ENCODE results near the gene SPATA31E1. TPM values are rescaled to one million over a fixed set of nuclear protein-coding genes. Genes with fewer than 3 reads are reported as not detected.

Gene SPATA31E1
- total and polyA plus RNA-seq, 2 donors (not counting 1 experiment from before 2014, with no cell fraction given), result not detected

GRCh38 chr9:87854580-87854955, 28.1 kb upstream of the SPATA31E1 start:
- Mint-ChIP-seq H3K27me3 (no peaks in the 10 kb centered on the region), H3K9me3 (ENCODE audit: insufficient read depth) (peaks cover 3% of the 10 kb centered on the region), H3K4me3 (no peak overlapping the region), H3K4me1 (no peaks in the 10 kb centered on the region), H3K27ac (no peak overlapping the region)
- H3K27ac ChIP-seq (ENCODE audit: low read length in 2 of 2), result no peak overlapping the region
- POLR2A ChIA-PET, result no interaction called here
- WGBS (ENCODE audit: insufficient coverage), result no CpG with 5 or more reads among the region's 5 CpGs
- no peaks in the 10 kb centered on the region for H3K79me2 ChIP-seq (ENCODE audit: control insufficient read depth, insufficient read depth, low read length)
- no peaks in the 10 kb centered on the region for H3K36me3 ChIP-seq (replicated peaks in 1 of 2; ENCODE audit: control extremely low read depth in 1 of 2, control insufficient read depth in 1 of 2, extremely low read depth in 1 of 2, insufficient read depth in 2 of 2, low read length in 1 of 2)
- intact Hi-C loops (cut with micrococcal nuclease), result no loop called here
- no peaks in the 10 kb centered on the region for H3K27me3 ChIP-seq (replicated peaks in 1 of 4; ENCODE audit: control extremely low read depth in 1 of 4, control insufficient read depth in 3 of 4, insufficient read depth in 4 of 4, low read length in 3 of 4)
- ATAC-seq (ENCODE audit: low read depth) (no peak), DNase-seq (no peak)
- no peak overlapping the region for H3K4me2 ChIP-seq (replicated peaks; ENCODE audit: low read depth, low read length, poor library complexity, severe bottlenecking)
- TF ChIP-seq EZH2 (IDR thresholded peaks at IDR 0.05; ENCODE audit: borderline replicate concordance, insufficient read depth, low read depth, low read length, poor library complexity, severe bottlenecking), result no peak
- TF ChIP-seq, protein P1, sequence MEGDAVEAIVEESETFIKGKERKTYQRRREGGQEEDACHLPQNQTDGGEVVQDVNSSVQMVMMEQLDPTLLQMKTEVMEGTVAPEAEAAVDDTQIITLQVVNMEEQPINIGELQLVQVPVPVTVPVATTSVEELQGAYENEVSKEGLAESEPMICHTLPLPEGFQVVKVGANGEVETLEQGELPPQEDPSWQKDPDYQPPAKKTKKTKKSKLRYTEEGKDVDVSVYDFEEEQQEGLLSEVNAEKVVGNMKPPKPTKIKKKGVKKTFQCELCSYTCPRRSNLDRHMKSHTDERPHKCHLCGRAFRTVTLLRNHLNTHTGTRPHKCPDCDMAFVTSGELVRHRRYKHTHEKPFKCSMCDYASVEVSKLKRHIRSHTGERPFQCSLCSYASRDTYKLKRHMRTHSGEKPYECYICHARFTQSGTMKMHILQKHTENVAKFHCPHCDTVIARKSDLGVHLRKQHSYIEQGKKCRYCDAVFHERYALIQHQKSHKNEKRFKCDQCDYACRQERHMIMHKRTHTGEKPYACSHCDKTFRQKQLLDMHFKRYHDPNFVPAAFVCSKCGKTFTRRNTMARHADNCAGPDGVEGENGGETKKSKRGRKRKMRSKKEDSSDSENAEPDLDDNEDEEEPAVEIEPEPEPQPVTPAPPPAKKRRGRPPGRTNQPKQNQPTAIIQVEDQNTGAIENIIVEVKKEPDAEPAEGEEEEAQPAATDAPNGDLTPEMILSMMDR (IDR thresholded peaks at IDR 0.05), result no peak
- CTCF ChIA-PET, result no interaction called here
- H3K4me1 ChIP-seq (ENCODE audit: control insufficient read depth in 2 of 2, insufficient read depth in 2 of 2, low read length in 2 of 2), result no peaks in the 10 kb centered on the region
- H3K4me3 ChIP-seq (ENCODE audit: control extremely low read depth in 1 of 5, extremely low read depth in 1 of 5, insufficient read depth in 1 of 5, low read depth in 2 of 5, low read length in 4 of 5), result no peak overlapping the region
- peaks cover 0 to 31% (median 0%) of the 10 kb centered on the region in 3 donors for H3K9me3 ChIP-seq (ENCODE audit: control extremely low read depth in 1 of 3, control insufficient read depth in 2 of 3, insufficient read depth in 1 of 3, low read length in 2 of 3)
- no peaks in the 10 kb centered on the region for H4K20me1 ChIP-seq (ENCODE audit: control insufficient read depth, insufficient read depth, low read length, poor library complexity, severe bottlenecking)
- no peak overlapping the region for H2AFZ ChIP-seq (ENCODE audit: insufficient read depth, low read depth, low read length, poor library complexity, severe bottlenecking)
- no peak overlapping the region for H3K9ac ChIP-seq (ENCODE audit: low read length)

DNA sequence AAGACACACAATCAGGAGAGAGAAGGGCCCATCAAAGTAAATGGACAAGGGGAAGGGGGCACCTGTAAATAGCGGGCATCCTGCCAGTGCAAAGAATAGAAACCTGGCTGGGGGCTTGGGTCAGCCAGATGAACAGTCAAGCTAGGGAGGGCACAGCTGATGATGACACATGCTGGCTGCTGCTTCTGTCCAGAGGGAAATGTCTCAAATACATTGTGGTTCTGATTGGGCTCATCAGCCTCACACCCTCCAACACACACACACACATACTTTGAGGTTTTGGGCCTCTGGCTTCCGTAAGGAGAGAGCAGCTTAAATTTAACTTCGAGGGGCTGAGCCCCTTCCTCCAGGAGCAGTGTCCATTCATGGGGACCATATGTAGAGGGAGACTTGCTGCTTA, 27.6 kb upstream of the SPATA31E1 start:
- Histone ChIP-seq H3K4me1 (ENCODE audit: control insufficient read depth in 2 of 2, insufficient read depth in 2 of 2, low read length in 2 of 2) (no peaks in the 10 kb centered on the region), H3K4me2 (replicated peaks; ENCODE audit: low read depth, low read length, poor library complexity, severe bottlenecking) (no peak overlapping the region), H3K27ac (ENCODE audit: low read length in 2 of 2) (no peak overlapping the region), H4K20me1 (ENCODE audit: control insufficient read depth, insufficient read depth, low read length, poor library complexity, severe bottlenecking) (no peaks in the 10 kb centered on the region), H3K9me3 (ENCODE audit: control extremely low read depth in 1 of 3, control insufficient read depth in 2 of 3, insufficient read depth in 1 of 3, low read length in 2 of 3) (peaks cover 0 to 36% (median 0%) of the 10 kb centered on the region in 3 donors), H3K4me3 (ENCODE audit: control extremely low read depth in 1 of 5, extremely low read depth in 1 of 5, insufficient read depth in 1 of 5, low read depth in 2 of 5, low read length in 4 of 5) (no peak overlapping the region), H3K9ac (ENCODE audit: low read length) (no peak overlapping the region), H3K27me3 (replicated peaks in 1 of 4; ENCODE audit: control extremely low read depth in 1 of 4, control insufficient read depth in 3 of 4, insufficient read depth in 4 of 4, low read length in 3 of 4) (no peaks in the 10 kb centered on the region), H3K79me2 (ENCODE audit: control insufficient read depth, insufficient read depth, low read length) (no peaks in the 10 kb centered on the region), H2AFZ (ENCODE audit: insufficient read depth, low read depth, low read length, poor library complexity, severe bottlenecking) (no peak overlapping the region), H3K36me3 (replicated peaks in 1 of 2; ENCODE audit: control extremely low read depth in 1 of 2, control insufficient read depth in 1 of 2, extremely low read depth in 1 of 2, insufficient read depth in 2 of 2, low read length in 1 of 2) (no peaks in the 10 kb centered on the region)
- H3K4me3 Mint-ChIP-seq, result no peak overlapping the region
- DNase-seq (no peak), ATAC-seq (ENCODE audit: low read depth) (no peak)
- TF ChIP-seq, protein P1 (IDR thresholded peaks at IDR 0.05), result no peak
- TF ChIP-seq EZH2 (IDR thresholded peaks at IDR 0.05; ENCODE audit: borderline replicate concordance, insufficient read depth, low read depth, low read length, poor library complexity, severe bottlenecking), result no peak
- intact Hi-C loops (cut with micrococcal nuclease), result no loop called here
- H3K4me1 Mint-ChIP-seq, result no peaks in the 10 kb centered on the region
- WGBS (ENCODE audit: insufficient coverage), result 85% methylated on average over 3 of the region's 3 CpGs
- ChIA-PET CTCF (interaction anchor here (0.6 kb wide), 1 partner anchor 257 kb away, joined by 3 read pairs; no protein-coding TSS in a partner anchor), POLR2A (no interaction called here)
- no peak overlapping the region for H3K27ac Mint-ChIP-seq
- H3K9me3 Mint-ChIP-seq (ENCODE audit: insufficient read depth), result peaks cover 3% of the 10 kb centered on the region
- no peaks in the 10 kb centered on the region for H3K27me3 Mint-ChIP-seq

All from B cell (primary cell).